Calu3 (cell line): ENCODE results near the gene FAM241A. TPM values are rescaled to one million over a fixed set of nuclear protein-coding genes. Genes with fewer than 3 reads are reported as not detected.

Source experiments
- BruUV-seq: library from RNA; stranded (reverse); fragments of 400-500 nt; replicated peaks from 2 replicates; lab custom pipeline; 2021; lab: Mats Ljungman, UMichigan
- CTCF ChIA-PET: fragments of 300-600 bp; sonication (Branson Sonifier 250); formaldehyde crosslinking; loops from one replicate; lab custom pipeline; 2022; ENCODE audit warnings: antibody characterized with exemption; lab: Charles Lee
- DNase-seq: peaks from one replicate; pipeline ENCODE4 v3.0.0; 2022
- H3K27ac Mint-ChIP-seq: one replicate; pipeline ENCODE4 v1.8.0; 2022; ENCODE audit warnings: mixed read lengths; ENCODE audit not compliant: unreplicated experiment
- H3K27me3 Mint-ChIP-seq: one replicate; pipeline ENCODE4 v1.8.0; 2022; ENCODE audit warnings: mixed read lengths; ENCODE audit not compliant: unreplicated experiment
- H3K36me3 Mint-ChIP-seq: one replicate; pipeline ENCODE4 v1.8.0; 2022; ENCODE audit warnings: mild to moderate bottlenecking, moderate library complexity, mixed read lengths; ENCODE audit not compliant: insufficient read depth, unreplicated experiment
- H3K4me1 Mint-ChIP-seq: one replicate; pipeline ENCODE4 v1.8.0; 2022; ENCODE audit warnings: mild to moderate bottlenecking, low read depth, mixed read lengths; ENCODE audit not compliant: unreplicated experiment
- H3K4me3 Mint-ChIP-seq: one replicate; pipeline ENCODE4 v1.8.0; 2022; ENCODE audit warnings: mild to moderate bottlenecking, low read depth, moderate library complexity, mixed read lengths; ENCODE audit not compliant: unreplicated experiment
- H3K9me3 Mint-ChIP-seq: one replicate; pipeline ENCODE4 v1.8.0; 2022; ENCODE audit warnings: low read depth, mixed read lengths; ENCODE audit not compliant: unreplicated experiment
- intact Hi-C: fragments of 100-400 bp; cut with micrococcal nuclease; formaldehyde crosslinking; loops from one replicate; pipeline ENCODE4 v1.10.0; 2022; ENCODE audit not compliant: unreplicated experiment
- total RNA-seq: library from RNA; stranded (reverse); gene quantifications from 2 replicates; pipeline ENCODE4 v1.2.3, GENCODE V29; 2022
- TF ChIP-seq, protein P1 (sequence below): fragments of 200-600 bp; IDR thresholded peaks from one replicate; pipeline ENCODE4 v1.8.0; 2022; ENCODE audit warnings: antibody characterized with exemption; ENCODE audit not compliant: unreplicated experiment

Gene FAM241A
- total RNA-seq, 1 experiment from 2014 or later, result 1.6 TPM

DNA sequence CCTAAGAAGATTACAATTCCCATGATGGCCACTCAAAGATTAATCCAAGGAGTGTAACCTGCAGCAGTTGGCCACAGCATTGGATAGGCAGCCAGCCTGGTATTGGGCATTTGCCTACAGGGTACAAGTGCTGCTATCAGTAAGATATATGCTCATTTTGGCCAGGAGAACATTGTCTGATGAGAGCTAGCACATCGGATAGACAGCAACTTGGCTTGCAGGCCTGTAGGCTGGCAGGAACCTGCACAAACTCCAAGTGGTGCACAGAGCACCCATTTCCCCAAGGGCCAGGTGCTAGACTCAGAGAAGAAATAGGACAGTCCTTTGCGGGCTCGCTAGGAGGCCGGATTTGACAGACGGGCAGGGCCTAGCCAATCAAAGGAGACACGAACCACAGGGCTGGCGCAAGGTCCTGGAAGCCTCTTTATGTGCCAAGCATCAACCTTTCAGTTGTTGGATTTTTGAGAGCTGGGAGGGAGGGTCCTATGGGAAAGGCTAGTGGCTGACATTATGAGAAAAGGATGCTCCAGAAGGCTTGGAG lies 74.6 kb downstream of the FAM241A start:
- no peak for DNase-seq
- BruUV-seq, result no TSS peak
- intact Hi-C loops, result no loop called here
- Mint-ChIP-seq H3K36me3 (no peaks in the 10 kb centered on the region), H3K4me1 (peaks cover under 1% of the 10 kb centered on the region), H3K27me3 (no peaks in the 10 kb centered on the region), H3K9me3 (no peaks in the 10 kb centered on the region), H3K4me3 (no peak overlapping the region), H3K27ac (no peak overlapping the region)
- TF ChIP-seq, protein P1, sequence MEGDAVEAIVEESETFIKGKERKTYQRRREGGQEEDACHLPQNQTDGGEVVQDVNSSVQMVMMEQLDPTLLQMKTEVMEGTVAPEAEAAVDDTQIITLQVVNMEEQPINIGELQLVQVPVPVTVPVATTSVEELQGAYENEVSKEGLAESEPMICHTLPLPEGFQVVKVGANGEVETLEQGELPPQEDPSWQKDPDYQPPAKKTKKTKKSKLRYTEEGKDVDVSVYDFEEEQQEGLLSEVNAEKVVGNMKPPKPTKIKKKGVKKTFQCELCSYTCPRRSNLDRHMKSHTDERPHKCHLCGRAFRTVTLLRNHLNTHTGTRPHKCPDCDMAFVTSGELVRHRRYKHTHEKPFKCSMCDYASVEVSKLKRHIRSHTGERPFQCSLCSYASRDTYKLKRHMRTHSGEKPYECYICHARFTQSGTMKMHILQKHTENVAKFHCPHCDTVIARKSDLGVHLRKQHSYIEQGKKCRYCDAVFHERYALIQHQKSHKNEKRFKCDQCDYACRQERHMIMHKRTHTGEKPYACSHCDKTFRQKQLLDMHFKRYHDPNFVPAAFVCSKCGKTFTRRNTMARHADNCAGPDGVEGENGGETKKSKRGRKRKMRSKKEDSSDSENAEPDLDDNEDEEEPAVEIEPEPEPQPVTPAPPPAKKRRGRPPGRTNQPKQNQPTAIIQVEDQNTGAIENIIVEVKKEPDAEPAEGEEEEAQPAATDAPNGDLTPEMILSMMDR, result no peak
- CTCF ChIA-PET, result interaction anchor here (0.8 kb wide), 1 partner anchor 120 kb away, joined by 3 read pairs; no protein-coding TSS in a partner anchor

DNA sequence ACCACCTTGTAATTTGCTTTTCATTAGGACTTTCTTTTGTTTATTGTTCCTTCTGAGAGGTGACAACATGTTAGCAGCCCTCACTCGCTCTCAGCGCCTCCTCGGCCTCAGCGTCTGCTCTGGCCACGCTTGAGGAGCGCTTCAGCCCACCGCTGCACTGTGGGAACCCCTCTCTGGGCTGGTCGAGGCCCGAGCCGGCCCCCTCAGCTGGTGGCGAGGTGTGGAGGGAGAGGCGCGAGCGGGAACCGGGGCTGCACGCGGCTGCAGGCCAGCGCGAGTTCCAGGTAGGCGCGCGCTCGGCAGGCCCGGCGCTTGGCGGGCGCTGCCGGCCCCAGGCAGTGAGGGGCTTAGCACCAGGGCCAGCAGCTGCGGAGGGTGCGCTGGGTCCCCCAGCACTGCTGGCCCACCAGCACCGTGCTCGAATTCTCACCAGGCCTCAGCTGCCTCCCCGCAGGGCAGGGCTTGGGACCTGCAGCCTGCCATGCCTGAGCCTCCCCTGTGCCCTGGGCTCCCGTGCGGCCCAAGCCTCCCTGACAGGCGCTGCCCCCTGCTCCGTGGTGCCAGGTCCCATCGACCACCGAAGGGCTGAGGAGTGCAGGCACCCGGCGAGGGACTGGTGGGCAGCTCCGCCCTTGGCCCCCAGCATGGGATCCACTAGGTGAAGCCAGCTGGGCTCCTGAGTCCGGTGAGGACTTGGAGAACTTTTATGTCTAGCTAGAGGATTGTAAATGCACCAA lies 77.1 kb downstream of the FAM241A start:
- TF ChIP-seq, protein P1, result no peak
- H3K36me3 Mint-ChIP-seq, result no peaks in the 10 kb centered on the region
- CTCF ChIA-PET, result no interaction called here
- no peaks in the 10 kb centered on the region for H3K4me1 Mint-ChIP-seq
- DNase-seq, result no peak
- H3K4me3 Mint-ChIP-seq, result no peak overlapping the region
- H3K27me3 Mint-ChIP-seq, result no peaks in the 10 kb centered on the region
- no peaks in the 10 kb centered on the region for H3K9me3 Mint-ChIP-seq
- intact Hi-C loops, result no loop called here
- no TSS peak for BruUV-seq
- no peak overlapping the region for H3K27ac Mint-ChIP-seq

DNA sequence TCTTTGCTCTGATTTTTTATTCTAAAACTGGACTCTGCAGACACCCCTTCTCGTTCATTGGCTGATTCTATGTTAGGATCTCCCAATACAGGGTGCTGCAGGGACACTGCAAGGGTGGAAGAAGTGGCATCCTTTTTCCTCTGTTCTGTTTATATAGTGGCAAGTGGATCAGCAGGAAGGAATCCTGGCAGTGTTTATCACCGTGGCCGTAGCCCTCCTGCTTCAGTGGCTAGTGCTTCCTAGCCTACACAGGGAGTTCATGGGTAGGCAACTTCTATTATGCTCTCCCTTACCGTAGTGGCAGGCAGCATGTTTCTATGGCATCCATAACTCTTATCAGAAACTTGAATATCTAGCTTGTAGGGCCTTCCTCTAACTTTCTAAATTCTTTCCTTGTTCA lies 79.9 kb downstream of the FAM241A start:
- no peaks in the 10 kb centered on the region for H3K9me3 Mint-ChIP-seq
- TF ChIP-seq, protein P1, result no peak
- H3K27me3 Mint-ChIP-seq, result no peaks in the 10 kb centered on the region
- BruUV-seq, result no TSS peak
- H3K4me3 Mint-ChIP-seq, result no peak overlapping the region
- no peaks in the 10 kb centered on the region for H3K4me1 Mint-ChIP-seq
- no peaks in the 10 kb centered on the region for H3K36me3 Mint-ChIP-seq
- H3K27ac Mint-ChIP-seq, result no peak overlapping the region
- intact Hi-C loops, result no loop called here
- CTCF ChIA-PET, result no interaction called here
- DNase-seq, result no peak

DNA sequence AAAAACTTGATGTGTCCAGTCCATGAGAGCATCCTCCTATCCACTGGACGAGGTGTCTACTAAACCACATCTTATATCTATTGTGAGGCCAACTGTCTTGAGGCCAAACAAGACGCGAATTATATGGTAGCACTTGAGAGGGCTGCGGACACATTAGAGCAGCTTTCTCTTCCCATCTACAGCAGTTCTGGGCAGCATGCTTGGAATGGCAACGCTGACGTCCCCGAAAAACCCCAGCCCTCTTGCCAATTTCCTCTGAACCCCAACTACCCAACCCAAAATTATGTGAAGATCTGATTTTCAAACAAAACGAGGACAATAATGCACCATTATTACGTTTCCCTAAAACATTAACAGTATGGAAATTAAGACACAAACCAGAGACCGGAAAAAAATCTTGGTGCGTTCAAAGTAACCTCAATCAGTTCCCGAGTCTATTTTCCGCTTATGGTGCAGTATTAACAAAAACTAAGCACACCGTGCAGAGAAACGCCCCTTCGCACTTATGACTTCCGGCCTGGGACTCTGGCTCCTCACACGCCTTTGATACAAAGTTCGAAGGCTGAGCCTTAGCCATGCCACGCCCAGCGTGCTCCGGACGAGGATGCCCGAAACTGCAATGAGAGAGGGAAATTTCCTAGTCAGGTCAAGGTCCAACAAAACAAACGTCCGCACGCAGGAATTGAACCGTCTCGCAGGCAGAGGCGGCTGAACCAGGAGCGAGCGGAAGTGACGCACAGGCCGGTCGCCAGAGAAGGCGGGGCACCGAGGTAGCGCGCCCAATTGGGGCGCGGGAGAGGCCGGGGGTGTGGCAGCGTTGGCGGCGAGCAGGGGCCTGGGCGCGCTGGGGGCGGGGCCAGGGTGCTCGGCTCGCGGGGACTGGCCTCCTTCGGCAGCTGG lies 85.9 kb downstream of the FAM241A start:
- CTCF ChIA-PET, result interaction anchor here (1.3 kb wide), 1 partner anchor 132 kb away, joined by 3 read pairs; no protein-coding TSS in a partner anchor
- Mint-ChIP-seq H3K9me3 (no peaks in the 10 kb centered on the region), H3K4me3 (peak overlapping the region; percentile 82), H3K4me1 (peaks cover 8% of the 10 kb centered on the region), H3K27ac (peak overlapping the region; percentile 98), H3K27me3 (no peaks in the 10 kb centered on the region), H3K36me3 (peaks cover 36% of the 10 kb centered on the region)
- TF ChIP-seq, protein P1, result no peak
- DNase-seq, result peak; percentile 96
- TSS peak; percentile 74 for BruUV-seq
- intact Hi-C loops, result loop anchor here (5.0 kb wide), 1 partner anchor 84 kb away; the partner anchor contains the start of gene FAM241A
